GM23338 (cell line): ENCODE measurements around the gene RTP5. TPM values are rescaled to one million over a fixed set of nuclear protein-coding genes. Genes with fewer than 3 reads are reported as not detected.

Experiments
- ATAC-seq: fragments of 200-7000 bp; cut with Tn5 transposase; 3 replicates; pipeline ENCODE4 v1.9.1; 2020
- DNase-seq: peaks from one replicate; pipeline ENCODE4 v3.0.0-alpha.2; 2015; ENCODE audit warnings: low spot score
- H2AFZ ChIP-seq: fragments of 200-600 bp; sonication (generic); 2 replicates; pipeline ENCODE4 v1.8.0; 2016; ENCODE audit warnings: antibody characterized with exemption, mild to moderate bottlenecking, moderate library complexity
- H3F3A ChIP-seq: fragments of 200-600 bp; sonication (generic); replicated peaks from 2 replicates; pipeline ENCODE4 v1.8.0; 2017; ENCODE audit warnings: antibody characterized with exemption, mixed run types, low read depth
- H3K27ac ChIP-seq: fragments of 200-600 bp; sonication (generic); 2 replicates; pipeline ENCODE4 v1.6.1; 2016; ENCODE audit warnings: low read depth
- H3K27me3 ChIP-seq: fragments of 200-600 bp; sonication (generic); 2 replicates; pipeline ENCODE4 v1.8.0; 2016; ENCODE audit warnings: mild to moderate bottlenecking, mixed run types, moderate library complexity; ENCODE audit not compliant: insufficient read depth
- H3K36me3 ChIP-seq: fragments of 200-600 bp; sonication (generic); 2 replicates; pipeline ENCODE4 v1.8.0; 2016; ENCODE audit warnings: mild to moderate bottlenecking; ENCODE audit not compliant: insufficient read depth
- H3K4me1 ChIP-seq: fragments of 200-600 bp; sonication (generic); 2 replicates; pipeline ENCODE4 v1.8.0; 2016; ENCODE audit warnings: mild to moderate bottlenecking, moderate library complexity; ENCODE audit not compliant: insufficient read depth
- H3K4me2 ChIP-seq: fragments of 200-600 bp; sonication (generic); 2 replicates; pipeline ENCODE4 v1.7.1; 2017; ENCODE audit warnings: mixed run types
- H3K4me3 ChIP-seq: fragments of 200-600 bp; sonication (generic); 2 replicates; pipeline ENCODE4 v1.6.1; 2016; ENCODE audit warnings: mixed run types
- H3K79me2 ChIP-seq: fragments of 200-600 bp; sonication (generic); replicated peaks from 2 replicates; pipeline ENCODE4 v1.8.0; 2017; ENCODE audit warnings: mild to moderate bottlenecking; ENCODE audit not compliant: insufficient read depth
- H3K9me2 ChIP-seq: fragments of 200-600 bp; sonication (generic); 2 replicates; pipeline ENCODE4 v1.8.0; 2017; ENCODE audit not compliant: insufficient read depth
- H4K20me1 ChIP-seq: fragments of 200-600 bp; sonication (generic); replicated peaks from 2 replicates; pipeline ENCODE4 v1.8.0; 2017; ENCODE audit warnings: mild to moderate bottlenecking; ENCODE audit not compliant: insufficient read depth
- H3K27ac Mint-ChIP-seq: 2 replicates; pipeline ENCODE4 v1.8.0; 2020; ENCODE audit warnings: inconsistent platforms, mild to moderate bottlenecking, moderate library complexity, mixed read lengths
- H3K27me3 Mint-ChIP-seq: 3 replicates; pipeline ENCODE4 v1.8.0; 2022; ENCODE audit warnings: low read depth, mild to moderate bottlenecking, moderate library complexity, mixed read lengths, inconsistent platforms; ENCODE audit not compliant: insufficient read depth, poor library complexity
- H3K36me3 Mint-ChIP-seq: 3 replicates; pipeline ENCODE4 v1.8.0; 2021; ENCODE audit warnings: low read depth, mild to moderate bottlenecking, inconsistent platforms, moderate library complexity, mixed read lengths
- H3K4me1 Mint-ChIP-seq: 3 replicates; pipeline ENCODE4 v1.8.0; 2020; ENCODE audit warnings: mild to moderate bottlenecking, inconsistent platforms, mixed read lengths
- H3K4me3 Mint-ChIP-seq: 3 replicates; pipeline ENCODE4 v1.8.0; 2021; ENCODE audit warnings: moderate library complexity, mild to moderate bottlenecking, inconsistent platforms, mixed read lengths
- H3K9me3 Mint-ChIP-seq: 3 replicates; pipeline ENCODE4 v1.8.0; 2020; ENCODE audit warnings: moderate library complexity, mild to moderate bottlenecking, inconsistent platforms, mixed read lengths
- CREB1 ChIP-seq: fragments of 250-450 bp; sonication (Bioruptor Pico); IDR thresholded peaks from 2 replicates; pipeline ENCODE4 v1.5.0; 2020; ENCODE audit warnings: low read depth, mild to moderate bottlenecking, moderate library complexity
- EZH2 ChIP-seq: fragments of 200-600 bp; sonication (generic); IDR thresholded peaks from one replicate; pipeline ENCODE4 v1.8.0; 2017; ENCODE audit warnings: antibody characterized with exemption, mild to moderate bottlenecking, low read depth; ENCODE audit not compliant: unreplicated experiment
- EZH2phosphoT487 ChIP-seq: fragments of 200-600 bp; sonication (generic); IDR thresholded peaks from one replicate; pipeline ENCODE4 v1.8.1; 2018; ENCODE audit warnings: antibody characterized with exemption; ENCODE audit not compliant: unreplicated experiment
- NANOG ChIP-seq: IDR thresholded peaks from 2 replicates; pipeline ENCODE4 v1.6.1; 2016; ENCODE audit warnings: antibody characterized with exemption, borderline replicate concordance
- POLR2AphosphoS5 ChIP-seq: IDR thresholded peaks from 2 replicates; pipeline ENCODE4 v1.6.1; 2016; ENCODE audit warnings: antibody characterized with exemption, low read depth
- ZNF114 ChIP-seq: fragments of 250-450 bp; sonication (Bioruptor Pico); IDR thresholded peaks from 2 replicates; pipeline ENCODE4 v1.5.0; 2020; ENCODE audit warnings: mild to moderate bottlenecking, moderate library complexity
- polyA plus RNA-seq: library from polyadenylated mRNA; unstranded; fragments of >200 nt; fragmentation: Nextera tagmentation; extraction: Ambion mirVana; gene quantifications from 2 replicates; pipeline ENCODE4 v1.2.1, GENCODE V29; 2016
- total RNA-seq: library from RNA; depleted of rRNA; stranded (reverse); fragments of >200 nt; shearing (Covaris generic); gene quantifications from 2 replicates; pipeline ENCODE4 v1.2.3, GENCODE V29; 2014
- TF ChIP-seq, protein P1 (sequence below): IDR thresholded peaks from one replicate; pipeline ENCODE4 v1.6.1; 2018; ENCODE audit warnings: antibody characterized with exemption; ENCODE audit not compliant: unreplicated experiment
- TF ChIP-seq, protein P2 (sequence below), 2 experiments: fragments of 200-600 bp in 1 of 2; sonication (generic) in 1 of 2; conservative IDR thresholded peaks; 2 replicates each; pipeline versions ENCODE4 v1.5.1 to v1.6.1; 2016 to 2017; ENCODE audit warnings: antibody characterized with exemption in 2 of 2, low read depth in 2 of 2, mild to moderate bottlenecking in 2 of 2, moderate library complexity in 1 of 2
- TF ChIP-seq, protein P3 (sequence below): IDR thresholded peaks from 2 replicates; pipeline ENCODE4 v1.6.1; 2016; ENCODE audit warnings: antibody characterized with exemption

The RTP5 gene
- total and polyA plus RNA-seq, 2 experiments from 2014 or later: not detected

DNA sequence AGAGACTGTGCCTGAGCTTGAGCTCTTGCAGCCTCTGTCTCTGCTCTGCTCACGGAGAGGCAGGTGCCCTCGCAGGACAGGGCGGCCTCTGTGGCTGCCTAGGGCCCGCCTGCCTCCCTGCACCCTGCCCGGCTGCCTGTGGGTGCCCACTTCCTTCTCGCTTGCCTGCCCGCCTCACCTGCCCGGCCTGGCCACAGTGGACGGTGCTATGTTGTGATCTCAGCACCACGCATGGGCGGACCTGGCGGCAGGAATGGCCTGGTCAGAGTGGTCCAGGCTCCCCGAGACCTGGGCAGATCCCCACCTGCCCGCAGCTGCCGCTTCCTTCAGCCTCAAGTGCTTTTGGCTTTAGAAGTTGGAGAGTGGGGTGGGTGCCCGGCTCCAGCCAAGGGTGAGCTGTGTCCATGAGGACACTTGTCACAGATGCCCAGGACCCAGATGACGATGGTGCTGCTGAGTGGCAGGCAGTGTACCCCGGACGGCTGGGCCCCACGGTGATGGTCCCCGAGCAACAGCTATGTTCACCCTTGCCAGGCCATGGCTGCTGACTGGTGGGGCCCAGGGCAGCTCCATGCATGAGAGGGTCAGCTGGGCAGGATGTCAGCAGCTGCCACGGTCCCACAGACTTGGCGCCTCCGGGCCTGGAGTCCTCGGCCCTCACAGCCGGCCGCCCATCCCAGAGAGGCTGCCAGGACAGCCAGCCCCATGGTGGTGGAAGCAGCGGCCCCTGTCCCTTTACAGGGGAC is 25.3 kb downstream of the RTP5 start (continued):
- TF ChIP-seq, protein P1, sequence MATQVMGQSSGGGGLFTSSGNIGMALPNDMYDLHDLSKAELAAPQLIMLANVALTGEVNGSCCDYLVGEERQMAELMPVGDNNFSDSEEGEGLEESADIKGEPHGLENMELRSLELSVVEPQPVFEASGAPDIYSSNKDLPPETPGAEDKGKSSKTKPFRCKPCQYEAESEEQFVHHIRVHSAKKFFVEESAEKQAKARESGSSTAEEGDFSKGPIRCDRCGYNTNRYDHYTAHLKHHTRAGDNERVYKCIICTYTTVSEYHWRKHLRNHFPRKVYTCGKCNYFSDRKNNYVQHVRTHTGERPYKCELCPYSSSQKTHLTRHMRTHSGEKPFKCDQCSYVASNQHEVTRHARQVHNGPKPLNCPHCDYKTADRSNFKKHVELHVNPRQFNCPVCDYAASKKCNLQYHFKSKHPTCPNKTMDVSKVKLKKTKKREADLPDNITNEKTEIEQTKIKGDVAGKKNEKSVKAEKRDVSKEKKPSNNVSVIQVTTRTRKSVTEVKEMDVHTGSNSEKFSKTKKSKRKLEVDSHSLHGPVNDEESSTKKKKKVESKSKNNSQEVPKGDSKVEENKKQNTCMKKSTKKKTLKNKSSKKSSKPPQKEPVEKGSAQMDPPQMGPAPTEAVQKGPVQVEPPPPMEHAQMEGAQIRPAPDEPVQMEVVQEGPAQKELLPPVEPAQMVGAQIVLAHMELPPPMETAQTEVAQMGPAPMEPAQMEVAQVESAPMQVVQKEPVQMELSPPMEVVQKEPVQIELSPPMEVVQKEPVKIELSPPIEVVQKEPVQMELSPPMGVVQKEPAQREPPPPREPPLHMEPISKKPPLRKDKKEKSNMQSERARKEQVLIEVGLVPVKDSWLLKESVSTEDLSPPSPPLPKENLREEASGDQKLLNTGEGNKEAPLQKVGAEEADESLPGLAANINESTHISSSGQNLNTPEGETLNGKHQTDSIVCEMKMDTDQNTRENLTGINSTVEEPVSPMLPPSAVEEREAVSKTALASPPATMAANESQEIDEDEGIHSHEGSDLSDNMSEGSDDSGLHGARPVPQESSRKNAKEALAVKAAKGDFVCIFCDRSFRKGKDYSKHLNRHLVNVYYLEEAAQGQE: no peak
- TF ChIP-seq, protein P2, sequence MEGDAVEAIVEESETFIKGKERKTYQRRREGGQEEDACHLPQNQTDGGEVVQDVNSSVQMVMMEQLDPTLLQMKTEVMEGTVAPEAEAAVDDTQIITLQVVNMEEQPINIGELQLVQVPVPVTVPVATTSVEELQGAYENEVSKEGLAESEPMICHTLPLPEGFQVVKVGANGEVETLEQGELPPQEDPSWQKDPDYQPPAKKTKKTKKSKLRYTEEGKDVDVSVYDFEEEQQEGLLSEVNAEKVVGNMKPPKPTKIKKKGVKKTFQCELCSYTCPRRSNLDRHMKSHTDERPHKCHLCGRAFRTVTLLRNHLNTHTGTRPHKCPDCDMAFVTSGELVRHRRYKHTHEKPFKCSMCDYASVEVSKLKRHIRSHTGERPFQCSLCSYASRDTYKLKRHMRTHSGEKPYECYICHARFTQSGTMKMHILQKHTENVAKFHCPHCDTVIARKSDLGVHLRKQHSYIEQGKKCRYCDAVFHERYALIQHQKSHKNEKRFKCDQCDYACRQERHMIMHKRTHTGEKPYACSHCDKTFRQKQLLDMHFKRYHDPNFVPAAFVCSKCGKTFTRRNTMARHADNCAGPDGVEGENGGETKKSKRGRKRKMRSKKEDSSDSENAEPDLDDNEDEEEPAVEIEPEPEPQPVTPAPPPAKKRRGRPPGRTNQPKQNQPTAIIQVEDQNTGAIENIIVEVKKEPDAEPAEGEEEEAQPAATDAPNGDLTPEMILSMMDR (conservative IDR thresholded peaks at IDR 0.05; ENCODE audit: low read depth in 2 of 2): no peak
- TF ChIP-seq EZH2phosphoT487 (no peak), EZH2 (no peak)

DNA sequence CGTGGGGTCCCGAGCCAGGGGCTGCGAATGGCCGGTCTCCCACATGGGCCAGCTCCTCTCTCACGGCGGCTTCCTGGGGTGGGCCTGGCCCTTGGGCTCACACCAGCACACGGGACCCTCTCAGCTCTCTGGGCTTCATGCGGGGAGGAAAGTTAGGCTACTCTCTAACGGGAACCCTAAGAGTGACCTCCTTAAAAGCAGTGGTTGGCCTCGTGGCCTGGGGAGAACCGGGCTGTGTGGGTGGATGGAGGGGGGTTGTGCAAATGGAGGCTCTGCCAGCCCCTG is 25.8 kb downstream of the RTP5 start:
- peaks cover 12% of the 10 kb centered on the region; the same call in 2 of the 3 replicates for H3K9me3 Mint-ChIP-seq
- Histone ChIP-seq H3K4me3 (no peak overlapping the region), H3K27me3 (no peaks in the 10 kb centered on the region), H3K4me1 (peaks cover 1% of the 10 kb centered on the region; the same call in 1 of the 2 replicates), H3F3A (no peaks in the 10 kb centered on the region), H3K79me2 (no peaks in the 10 kb centered on the region), H3K9me2 (no peaks in the 10 kb centered on the region), H2AFZ (no peak overlapping the region), H3K36me3 (no peaks in the 10 kb centered on the region), H4K20me1 (no peaks in the 10 kb centered on the region; the same call in 1 of the 2 replicates), H3K27ac (no peak overlapping the region), H3K4me2 (no peak overlapping the region)
- H3K27ac Mint-ChIP-seq: no peak overlapping the region
- no peak overlapping the region for H3K4me3 Mint-ChIP-seq
- peaks cover 16% of the 10 kb centered on the region for H3K4me1 Mint-ChIP-seq
- no peaks in the 10 kb centered on the region; the same call in 2 of the 3 replicates for H3K36me3 Mint-ChIP-seq
- DNase-seq (no peak), ATAC-seq (no peak; the same call in 2 of the 3 replicates)
- H3K27me3 Mint-ChIP-seq: peaks cover 26% of the 10 kb centered on the region
- no peak for TF ChIP-seq NANOG
- TF ChIP-seq POLR2AphosphoS5: no peak
- TF ChIP-seq, protein P3, sequence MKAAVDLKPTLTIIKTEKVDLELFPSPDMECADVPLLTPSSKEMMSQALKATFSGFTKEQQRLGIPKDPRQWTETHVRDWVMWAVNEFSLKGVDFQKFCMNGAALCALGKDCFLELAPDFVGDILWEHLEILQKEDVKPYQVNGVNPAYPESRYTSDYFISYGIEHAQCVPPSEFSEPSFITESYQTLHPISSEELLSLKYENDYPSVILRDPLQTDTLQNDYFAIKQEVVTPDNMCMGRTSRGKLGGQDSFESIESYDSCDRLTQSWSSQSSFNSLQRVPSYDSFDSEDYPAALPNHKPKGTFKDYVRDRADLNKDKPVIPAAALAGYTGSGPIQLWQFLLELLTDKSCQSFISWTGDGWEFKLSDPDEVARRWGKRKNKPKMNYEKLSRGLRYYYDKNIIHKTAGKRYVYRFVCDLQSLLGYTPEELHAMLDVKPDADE: no peak
- TF ChIP-seq, protein P1: no peak
- no peak for TF ChIP-seq CREB1 (CRISPR knock-in tag)
- TF ChIP-seq ZNF114 (CRISPR knock-in tag): no peak
- TF ChIP-seq, protein P2 (conservative IDR thresholded peaks at IDR 0.05; ENCODE audit: low read depth in 2 of 2): no peak
